ENCODE measurements around the gene SCAMP2.

SCAMP2 gene

GRCh38 chr15:74869372-74869725, 3.8 kb downstream of the SCAMP2 start:
- no peak overlapping the region for H3K4me3 ChIP-seq (ENCODE audit: low read depth, low read length)
- peak; percentile 23 for DNase-seq (ENCODE audit: low read depth)
- no peak for TF ChIP-seq CTCF (conservative IDR thresholded peaks at IDR 0.05; ENCODE audit: low read depth, low read length)

GRCh38 chr15:74868059-74868458, 5.1 kb downstream of the SCAMP2 start:
- no peak for DNase-seq (ENCODE audit: low read depth)
- TF ChIP-seq CTCF (conservative IDR thresholded peaks at IDR 0.05; ENCODE audit: low read depth, low read length): no peak
- H3K4me3 ChIP-seq (ENCODE audit: low read depth, low read length): no peak overlapping the region

- no peak overlapping the region for H3K4me3 ChIP-seq (ENCODE audit: low read depth, low read length)
- DNase-seq (ENCODE audit: low read depth): no peak
- TF ChIP-seq CTCF (conservative IDR thresholded peaks at IDR 0.05; ENCODE audit: low read depth, low read length): no peak
These were observed 5.6 kb downstream of the SCAMP2 start for GRCh38 chr15:74867466-74868038.

GRCh38 chr15:74866090-74866489, 7.1 kb downstream of the SCAMP2 start:
- peak; percentile 63 for DNase-seq (ENCODE audit: low read depth)
- H3K4me3 ChIP-seq (ENCODE audit: low read depth, low read length): no peak overlapping the region
- TF ChIP-seq CTCF (conservative IDR thresholded peaks at IDR 0.05; ENCODE audit: low read depth, low read length): no peak

GRCh38 chr15:74865316-74865715, 7.8 kb downstream of the SCAMP2 start:
- DNase-seq (ENCODE audit: low read depth): no peak
- no peak for TF ChIP-seq CTCF (conservative IDR thresholded peaks at IDR 0.05; ENCODE audit: low read depth, low read length)
- no peak overlapping the region for H3K4me3 ChIP-seq (ENCODE audit: low read depth, low read length)

GRCh38 chr15:74864296-74864695, 8.9 kb downstream of the SCAMP2 start:
- H3K4me3 ChIP-seq (ENCODE audit: low read depth, low read length): no peak overlapping the region
- no peak for TF ChIP-seq CTCF (conservative IDR thresholded peaks at IDR 0.05; ENCODE audit: low read depth, low read length)
- DNase-seq (ENCODE audit: low read depth): no peak

GRCh38 chr15:74863239-74864056, 9.7 kb downstream of the SCAMP2 start:
- no peak overlapping the region for H3K4me3 ChIP-seq (ENCODE audit: low read depth, low read length)
- TF ChIP-seq CTCF (conservative IDR thresholded peaks at IDR 0.05; ENCODE audit: low read depth, low read length): no peak
- peak; percentile 29 for DNase-seq (ENCODE audit: low read depth)
